HG02973 (cell line): ENCODE measurements around the gene CTIF.

Experiments used
- ATAC-seq: cut with Tn5 transposase; IDR thresholded peaks from one replicate; pipeline ENCODE4 v1.9.1; 2021; ENCODE audit warnings: moderate library complexity; ENCODE audit not compliant: unreplicated experiment

Gene CTIF

DNA sequence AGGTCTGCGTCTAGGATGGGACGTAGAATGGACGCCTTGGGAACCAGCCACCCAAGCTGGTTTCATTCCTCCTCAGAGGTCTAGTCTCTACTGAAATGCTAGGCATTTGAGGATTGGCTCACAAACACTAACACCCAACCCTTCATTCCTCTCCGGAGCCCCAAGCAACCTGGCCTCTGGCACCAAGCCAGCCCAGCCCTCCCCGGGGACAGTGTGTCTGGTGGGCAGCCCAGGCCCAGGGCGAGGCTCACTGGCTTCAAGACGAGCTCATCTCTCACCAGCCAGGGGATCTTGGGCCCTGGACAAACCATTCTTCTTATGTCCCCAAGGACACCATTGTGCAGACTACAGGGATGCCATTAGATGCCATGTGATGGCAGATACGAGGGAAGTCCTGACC, 182.5 kb downstream of the CTIF start:
- ATAC-seq, result no peak

DNA sequence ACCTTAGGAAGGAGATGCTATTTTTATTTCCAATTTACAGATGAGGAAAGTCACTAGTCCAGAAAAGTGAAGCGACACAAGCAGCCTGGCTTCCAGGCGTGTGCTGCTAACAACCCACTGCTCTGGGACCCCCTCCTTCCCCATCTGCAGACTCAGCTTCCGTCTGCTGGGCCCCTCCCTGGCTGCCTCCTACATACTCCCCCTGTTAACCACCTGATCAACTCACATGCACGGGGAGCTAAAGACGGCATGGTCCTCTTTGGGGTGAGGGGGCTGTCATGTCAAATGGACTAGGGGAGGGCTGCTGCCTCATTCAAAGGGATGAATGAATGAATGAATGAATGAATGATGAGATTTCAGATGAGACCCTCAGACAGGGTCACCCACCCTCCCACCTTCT, 184.2 kb downstream of the CTIF start:
- ATAC-seq, result no peak

DNA sequence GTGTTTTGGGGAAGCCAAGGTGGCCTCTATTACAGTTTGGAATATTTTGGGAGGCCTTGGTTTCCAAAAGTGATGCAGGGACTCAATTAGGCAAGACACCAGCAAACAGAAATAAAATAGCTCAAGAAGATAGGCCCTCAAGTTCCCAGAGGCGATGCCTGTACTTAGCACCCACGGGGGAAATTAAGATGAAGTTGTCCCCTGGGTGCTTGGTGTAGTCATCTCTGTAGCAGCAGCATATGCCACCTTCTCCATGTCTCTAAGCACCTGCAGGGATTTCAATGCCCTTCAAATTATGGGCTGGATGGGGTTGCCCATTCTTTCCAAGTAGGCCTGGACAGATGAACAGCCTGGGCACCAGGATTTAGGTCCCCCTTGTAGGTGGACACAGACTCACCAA, 185.0 kb downstream of the CTIF start:
- ATAC-seq, result no peak

DNA sequence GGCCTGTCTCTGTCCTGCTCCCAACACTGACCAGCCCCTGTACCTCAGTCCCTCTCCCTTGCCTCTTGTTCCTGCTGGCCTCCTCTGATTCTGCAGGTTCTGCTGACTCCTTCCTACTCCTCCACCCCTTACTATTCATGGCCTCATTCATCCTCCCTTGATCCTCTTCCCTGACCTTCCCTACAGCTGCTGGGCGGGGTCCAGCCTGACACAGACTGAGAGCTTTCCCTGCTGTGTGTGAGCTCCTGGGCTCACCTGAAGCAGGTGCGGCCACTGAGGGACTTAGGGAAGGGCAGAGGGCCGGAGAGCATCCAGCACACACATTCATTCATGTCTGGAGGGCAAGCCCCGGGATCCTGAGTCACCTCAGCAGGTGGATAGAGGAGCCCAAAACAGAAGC, 185.6 kb downstream of the CTIF start:
- no peak for ATAC-seq

DNA sequence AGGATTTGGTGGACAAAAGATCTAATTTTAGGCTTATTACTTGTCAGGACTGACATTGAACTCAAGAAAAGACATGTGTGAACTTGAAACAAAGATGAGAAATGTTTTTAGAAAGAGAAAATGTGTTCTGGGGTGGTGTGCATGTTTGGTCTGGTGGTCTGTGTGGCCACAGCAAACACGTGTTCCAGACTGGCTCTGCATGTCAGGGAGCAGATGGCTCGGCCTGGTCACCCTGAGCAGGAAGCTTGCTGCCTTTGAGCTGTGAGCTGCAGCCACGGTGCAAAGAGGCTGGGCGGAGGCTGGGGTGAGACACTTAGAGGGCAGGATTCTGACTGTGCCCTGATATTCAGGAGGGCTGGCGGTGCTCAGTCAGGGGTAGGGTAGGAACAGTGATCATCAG, 186.1 kb downstream of the CTIF start:
- ATAC-seq, result no peak

DNA sequence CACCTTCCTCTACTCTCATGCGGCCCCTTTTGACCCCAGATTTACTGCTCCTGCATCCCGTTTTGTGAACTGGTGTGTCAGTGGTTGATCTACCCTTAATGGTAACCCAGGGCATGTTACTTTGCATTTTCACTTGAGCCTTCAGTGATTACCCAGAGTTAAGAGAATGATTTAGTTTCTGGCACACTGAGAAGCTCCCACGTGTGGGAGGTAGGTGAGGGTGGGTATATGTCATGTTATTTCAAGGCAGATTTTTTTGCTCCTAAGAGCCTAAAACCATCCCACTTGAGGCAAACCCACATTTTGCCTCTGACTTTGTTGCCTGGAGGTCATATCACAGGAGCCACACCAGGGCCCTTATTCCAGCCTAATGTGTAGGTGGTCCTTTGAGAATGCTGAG, 186.7 kb downstream of the CTIF start:
- ATAC-seq, result no peak

DNA sequence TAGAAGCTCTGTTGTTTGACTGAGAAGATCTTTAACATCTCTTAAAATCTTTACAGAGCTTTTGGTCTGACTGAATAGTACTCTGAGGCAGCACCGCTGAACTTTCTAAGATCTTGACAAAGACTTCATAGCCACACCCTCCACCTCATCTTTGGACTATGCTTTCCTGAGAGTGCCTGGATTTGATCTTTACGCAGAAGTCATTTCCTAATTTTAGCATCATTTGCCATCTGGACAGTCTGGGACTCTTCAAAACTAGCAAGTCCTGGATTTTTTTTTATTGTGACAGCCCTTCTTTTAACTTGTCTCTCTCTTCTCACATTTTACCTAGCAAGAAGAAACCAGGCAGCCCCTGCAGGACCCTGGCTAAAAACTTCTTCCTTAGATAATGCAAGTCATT, 188.8 kb downstream of the CTIF start:
- ATAC-seq, result no peak

DNA sequence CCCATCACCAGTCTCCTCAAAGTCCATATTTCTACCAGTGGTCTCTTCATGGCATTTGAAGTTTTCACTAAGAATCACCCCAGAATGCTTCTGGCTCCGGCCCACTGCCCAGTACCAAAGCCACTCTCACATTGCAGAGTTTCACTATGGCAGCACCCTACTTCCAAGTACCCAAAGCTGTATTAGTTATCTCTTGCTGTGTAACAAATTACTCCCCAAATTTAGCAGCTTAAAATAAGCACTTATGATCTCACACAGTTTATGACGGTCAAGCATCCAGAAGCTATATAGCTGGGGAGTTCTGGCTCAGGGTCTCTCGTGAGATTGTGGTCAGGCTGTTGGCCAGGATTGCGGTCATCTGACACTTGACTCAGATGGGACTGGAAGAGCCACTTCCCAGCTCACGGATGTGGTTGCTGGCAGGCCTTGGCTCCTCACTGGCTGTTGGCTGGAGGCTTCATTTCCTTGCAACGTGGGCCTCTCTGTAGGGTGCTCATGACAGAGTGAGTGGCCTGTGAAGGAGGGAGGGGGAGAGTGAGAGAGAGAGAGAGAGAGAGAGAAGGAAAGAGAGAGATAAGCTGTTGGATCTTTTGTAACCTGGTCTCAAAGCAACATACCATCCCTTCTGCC, 189.5 kb downstream of the CTIF start:
- no peak for ATAC-seq

DNA sequence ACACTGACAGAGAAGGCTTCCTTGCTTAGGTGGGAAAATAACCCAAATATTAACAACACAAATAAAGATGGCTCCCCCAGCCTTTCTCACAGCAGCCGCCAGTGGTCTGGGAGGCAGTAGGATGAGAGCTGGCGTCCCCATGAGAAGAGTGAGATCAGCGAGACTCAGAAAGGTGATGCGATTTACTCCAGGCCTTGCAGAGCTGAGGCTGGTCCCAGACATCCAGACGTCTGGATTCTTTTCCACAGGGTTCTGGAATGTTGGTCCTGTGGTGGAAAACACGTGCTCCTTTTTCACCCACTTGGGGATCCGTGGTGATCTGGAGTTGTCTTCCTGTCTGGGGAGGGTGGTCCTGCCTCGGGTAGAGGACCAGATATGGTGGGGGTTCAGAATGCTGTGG, 190.6 kb downstream of the CTIF start:
- ATAC-seq, result no peak

DNA sequence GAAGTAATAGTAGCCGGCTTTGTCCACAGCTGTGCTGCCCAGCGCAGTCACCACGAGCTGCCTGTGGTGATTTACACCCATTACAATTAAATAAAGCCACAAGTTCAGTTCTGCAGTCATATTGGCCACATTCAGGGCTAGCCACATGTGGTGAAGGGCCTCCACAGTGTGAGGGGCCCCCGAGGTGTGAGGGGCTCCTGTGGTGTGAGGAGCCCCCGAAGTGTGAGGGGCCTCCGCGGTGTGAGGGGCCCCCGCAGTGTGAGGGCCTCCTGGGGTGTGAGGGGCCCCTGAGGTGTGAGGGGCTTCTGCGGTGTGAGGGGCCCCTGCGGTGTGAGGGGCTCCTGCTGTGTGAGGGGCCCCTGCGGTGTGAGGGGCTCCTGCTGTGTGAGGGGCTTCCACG, 191.2 kb downstream of the CTIF start:
- ATAC-seq, result no peak

DNA sequence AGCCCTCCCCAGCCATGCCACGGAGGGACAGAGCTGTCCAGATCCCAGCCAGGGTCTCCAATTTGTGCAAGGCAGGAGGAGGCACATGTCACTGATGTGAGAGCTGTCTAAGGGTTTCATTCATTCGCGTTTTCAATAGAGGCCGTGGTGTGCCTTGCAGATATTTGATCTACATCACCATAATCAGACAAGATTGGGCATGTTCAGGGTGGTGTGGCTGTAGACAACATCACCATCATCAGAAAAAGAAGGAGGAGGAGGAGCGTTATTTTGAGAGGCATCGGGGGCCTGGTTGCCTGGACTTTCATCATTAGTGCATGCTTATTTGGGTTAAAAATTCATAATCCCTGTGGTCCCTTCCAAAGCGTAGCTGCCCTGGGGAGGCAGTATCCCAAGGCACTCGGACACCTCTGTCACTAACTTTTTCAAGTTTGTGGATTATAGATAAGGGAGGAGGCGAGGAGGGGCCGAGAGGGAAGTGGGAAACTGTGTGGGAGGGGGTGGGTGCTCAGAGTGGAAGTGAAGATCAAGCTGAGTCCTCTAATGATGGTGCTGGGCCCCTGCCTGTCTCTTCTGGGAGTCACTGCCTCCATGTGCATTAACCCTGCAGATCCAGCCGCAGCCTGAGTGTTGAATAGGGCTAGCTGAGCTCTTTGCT, 194.1 kb downstream of the CTIF start:
- ATAC-seq, result no peak

DNA sequence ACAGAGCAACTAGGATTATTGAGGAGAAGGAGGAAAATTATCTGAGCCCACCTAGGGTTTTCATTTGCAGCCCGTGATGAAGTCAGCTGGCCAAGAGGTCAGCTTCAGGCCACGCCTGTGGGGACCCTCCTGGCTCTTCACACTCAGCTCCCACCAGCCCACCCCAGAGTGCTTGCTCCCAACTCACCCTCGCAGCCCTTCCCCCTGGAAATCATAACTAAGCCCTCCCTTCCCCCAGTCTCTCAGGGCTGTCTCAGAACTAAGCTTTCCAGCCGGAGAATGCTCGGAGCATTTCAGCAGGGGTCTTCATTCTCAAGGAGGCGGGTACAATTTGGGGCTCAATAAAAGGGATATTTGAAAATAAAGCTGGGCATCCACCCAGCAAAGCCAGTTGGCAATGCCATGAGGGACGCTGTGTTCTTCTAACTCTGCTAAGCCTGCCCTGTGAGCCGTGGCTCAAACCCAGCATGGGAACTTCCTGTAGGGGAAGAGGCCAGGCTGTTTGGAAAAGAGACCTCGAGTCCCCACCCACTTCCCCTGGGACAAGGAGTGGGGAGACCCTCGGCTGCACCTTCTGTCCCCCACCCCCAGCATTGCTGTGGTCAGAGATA, 194.9 kb downstream of the CTIF start:
- ATAC-seq, result no peak

DNA sequence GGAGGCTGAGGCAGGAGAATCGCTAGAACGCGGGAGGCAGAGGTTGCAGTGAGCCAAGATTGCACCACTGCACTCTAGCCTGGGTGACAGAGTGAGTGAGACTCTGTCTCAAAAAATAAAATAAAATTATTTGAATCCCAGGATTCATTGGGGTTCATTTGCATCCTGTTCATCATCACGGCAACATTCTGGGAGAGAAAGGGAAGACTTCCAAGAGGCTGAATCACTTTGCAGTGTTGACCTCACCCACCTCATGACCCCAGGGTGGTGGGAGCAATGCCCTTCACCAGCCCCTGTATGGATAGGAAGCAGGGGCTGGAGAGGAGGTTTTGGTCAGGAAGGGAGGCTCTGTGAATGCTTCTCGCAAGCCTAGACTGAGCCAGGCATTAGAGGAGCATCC, 195.6 kb downstream of the CTIF start:
- no peak for ATAC-seq

DNA sequence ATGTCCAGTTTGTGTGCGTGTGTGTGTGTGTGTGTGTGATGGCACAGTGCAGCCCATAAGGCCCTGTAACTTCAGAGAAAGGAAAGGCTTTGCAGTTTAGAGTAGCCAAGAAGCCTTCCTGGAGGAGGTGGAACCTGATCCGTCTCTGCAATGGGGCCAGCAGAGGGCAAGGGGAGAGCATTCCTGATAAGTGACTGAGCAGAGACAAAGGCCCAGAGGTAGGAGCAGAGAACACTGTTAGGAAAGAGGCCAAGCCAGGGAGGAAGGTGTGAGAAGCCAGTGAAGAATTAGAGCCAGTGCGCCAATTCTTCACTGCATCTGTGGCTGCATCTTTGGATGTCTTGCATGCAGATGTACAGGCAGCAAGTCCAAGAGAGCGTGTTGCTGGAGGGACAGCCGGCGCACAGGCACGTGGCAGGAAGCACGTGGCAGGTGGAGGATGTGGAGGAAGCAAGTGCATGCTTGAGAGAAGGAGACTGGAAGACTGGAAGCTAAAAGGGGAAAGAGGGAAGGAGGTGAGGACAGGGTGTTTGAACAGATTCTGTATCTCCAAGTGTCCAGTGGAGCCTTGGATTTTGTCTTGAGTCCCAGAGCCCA, 196.3 kb downstream of the CTIF start:
- ATAC-seq, result no peak

DNA sequence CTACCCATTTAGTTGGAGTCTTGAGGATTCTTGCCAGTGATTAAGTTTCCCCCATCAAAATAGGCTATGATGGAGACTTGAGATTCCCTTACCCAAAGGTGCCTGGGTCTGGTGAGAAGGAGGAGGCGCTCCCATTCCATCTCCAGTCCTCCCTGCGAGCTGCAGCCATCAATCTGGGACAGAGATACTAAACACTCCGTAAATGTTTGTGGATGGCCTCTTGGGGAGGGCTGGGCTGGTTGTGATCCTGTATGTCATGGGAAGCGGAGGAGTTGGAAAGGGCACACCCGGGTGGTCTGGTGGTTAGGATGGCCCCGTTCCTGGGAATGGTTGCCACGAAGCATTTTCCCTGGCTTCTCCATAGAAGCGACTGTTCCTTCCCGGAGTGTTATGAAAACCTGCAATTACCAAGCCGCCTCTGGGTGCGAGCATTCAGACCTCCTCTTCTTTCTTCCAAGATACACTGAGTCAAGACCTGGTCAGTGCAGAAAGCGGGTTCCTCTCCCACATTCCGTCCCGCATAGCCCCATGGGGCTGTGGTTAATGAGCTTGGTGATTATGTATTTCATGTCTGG, 196.9 kb downstream of the CTIF start:
- ATAC-seq, result no peak

DNA sequence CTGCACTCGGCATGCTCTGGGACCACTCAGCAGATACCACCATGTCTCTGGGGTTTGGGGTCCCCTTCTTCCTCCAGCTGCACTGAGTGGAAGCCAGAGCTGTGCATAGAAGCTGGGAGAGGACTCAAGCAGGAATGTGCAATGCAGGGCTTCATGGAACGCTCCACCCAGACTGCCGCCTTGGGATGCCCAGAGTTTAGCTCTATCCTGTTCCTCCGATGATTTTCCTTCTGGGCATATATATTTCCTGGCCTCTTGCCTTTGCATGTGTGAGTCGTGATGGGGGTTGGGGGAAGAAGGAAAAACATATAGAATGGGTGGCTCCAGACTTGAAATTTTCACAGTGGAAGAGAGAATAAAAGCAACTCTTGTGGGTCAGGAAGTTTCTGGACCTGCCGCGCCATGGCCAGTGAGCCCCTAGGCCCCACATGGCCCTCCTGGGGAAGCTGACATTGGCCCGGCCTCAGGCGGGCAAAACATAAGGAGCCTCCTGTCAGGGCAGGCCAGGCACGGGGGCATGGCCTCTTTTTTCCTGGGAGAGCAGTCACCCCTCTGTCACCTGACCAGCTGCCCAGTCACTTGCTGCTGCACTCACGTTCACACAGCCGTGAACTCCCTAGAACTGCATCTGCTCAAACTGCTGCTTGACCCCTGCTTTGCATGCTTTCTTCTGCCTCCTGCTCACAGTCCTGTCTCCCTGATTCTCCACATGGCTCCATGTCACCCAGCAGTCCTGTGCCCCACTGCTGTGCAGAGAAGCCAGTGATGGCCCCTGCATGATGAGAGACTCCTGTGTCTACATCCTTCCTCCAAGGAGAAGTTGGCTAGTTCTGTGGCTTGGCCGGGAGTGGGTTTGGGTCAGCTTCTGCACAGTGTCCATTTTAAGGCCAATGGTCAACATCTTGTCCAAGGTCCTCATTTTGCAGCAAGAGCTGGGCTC, 197.8 kb downstream of the CTIF start:
- no peak for ATAC-seq

DNA sequence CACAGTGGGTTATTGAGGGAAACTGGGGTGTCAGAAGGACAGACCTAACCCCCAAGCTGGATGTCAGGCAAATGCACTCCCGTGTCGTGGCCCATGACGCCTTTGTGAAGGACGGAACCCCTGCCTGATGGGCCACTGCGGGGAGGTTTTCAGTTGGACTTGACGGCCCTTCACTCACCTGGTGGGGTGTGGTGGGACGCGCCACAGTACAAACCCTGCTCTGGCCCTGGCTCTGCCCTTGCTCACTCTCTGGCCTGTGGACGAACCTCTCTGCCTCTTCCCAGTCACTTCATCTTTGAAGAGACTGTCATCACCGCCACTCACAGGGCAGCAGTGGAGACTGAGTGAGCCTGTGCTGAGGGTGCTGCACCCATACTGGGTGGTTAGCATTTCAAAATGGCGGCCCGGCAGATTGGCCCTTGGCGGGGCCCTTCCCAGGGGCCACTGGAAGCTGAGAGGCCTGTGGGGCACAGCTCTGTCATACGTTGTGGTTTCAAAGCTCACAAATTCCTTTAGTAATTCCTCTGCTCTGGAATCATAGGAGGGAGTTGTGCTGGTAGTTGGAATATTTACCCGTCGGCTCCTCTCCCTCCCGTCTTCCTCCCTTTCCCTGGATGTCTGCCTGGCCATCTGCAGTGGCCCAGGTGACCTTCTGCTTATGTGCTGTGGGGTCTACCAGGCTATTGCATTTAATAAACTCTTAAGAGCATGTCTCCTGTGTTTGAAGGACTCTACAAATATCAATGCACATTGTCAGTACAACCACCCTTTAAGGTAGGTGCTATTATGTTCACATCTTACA, 200.6 kb downstream of the CTIF start:
- ATAC-seq, result no peak

DNA sequence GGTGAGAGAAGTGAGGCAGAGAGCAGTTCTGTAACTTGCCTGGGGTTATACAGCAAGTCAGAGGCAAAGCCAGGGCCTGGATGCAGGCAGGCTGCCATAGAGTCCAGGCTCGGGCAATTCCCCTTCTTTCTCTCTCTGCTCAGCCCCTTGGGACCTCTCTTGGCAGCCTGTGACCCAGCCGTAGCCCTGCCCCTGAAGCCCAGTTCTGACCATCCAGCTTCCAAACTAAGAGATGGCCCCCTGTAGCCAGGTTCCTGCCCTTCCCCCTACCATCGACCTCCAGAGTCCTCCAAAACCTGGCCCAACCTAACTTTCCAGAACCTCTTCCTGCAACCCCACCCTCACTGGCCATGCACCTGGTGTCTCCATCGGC, 201.2 kb downstream of the CTIF start:
- ATAC-seq, result no peak

DNA sequence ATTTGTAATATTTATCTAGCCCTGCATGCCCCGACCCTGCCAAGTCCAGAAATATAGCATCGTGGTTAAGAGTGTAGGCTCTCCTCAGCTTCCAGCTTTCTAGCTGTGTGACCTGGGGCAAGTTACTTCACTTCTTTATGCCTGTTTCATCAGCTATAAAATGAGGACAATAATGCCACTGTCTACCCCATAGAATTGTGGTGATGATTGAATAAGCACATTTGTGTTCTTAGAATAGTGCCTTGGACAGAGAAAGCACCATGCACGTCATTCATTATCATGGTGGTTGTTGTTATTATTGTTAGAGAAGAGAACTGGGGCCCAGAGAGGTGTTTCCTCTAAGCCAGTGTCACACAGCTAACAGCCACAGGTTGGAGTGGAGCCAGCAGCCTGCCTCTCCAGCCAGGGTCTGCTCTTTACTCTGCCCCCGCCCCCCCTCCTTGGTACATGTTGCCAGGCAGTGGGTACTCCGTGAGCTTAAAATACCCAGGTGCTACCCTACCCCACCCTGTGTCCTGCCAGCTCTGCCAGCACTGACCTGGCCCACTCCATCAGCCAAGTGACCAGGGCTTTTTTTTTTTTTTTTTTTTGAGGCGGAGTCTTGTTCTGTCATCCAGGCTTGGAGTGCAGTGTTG, 202.1 kb downstream of the CTIF start:
- no peak for ATAC-seq

DNA sequence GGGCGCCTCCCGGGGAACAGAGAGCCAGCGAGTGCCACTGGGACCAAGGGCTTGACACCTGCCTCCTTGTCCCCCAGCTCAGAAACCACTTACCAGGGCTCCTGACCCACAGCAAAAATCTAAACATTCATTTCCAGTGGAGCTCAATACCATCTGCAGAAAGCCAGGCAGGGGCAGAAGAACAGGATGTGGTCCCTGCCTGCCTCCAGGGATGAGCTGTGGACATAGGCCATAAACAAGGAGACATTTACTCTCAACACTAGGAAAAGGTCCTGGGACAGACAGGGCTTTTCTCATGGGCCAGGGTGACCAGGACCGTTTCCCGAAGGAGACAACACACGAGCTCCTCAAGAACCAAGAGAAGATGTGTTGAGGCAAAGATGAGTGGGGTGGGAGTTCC, 203.0 kb downstream of the CTIF start:
- no peak for ATAC-seq
